Transverse colon (tissue), 4 donors: ENCODE results near the gene CBR1. TPM values are rescaled to one million over a fixed set of nuclear protein-coding genes. Genes with fewer than 3 reads are reported as not detected.
"Not testable (repeated sequence)": the region's sequence is repeated elsewhere in the genome, so short reads cannot be mapped to it uniquely, and the experiment has no call there.

Source experiments
- DNase-seq: peaks from one replicate; pipeline ENCODE4 v3.0.0-alpha.2; 2019
- H3K27ac ChIP-seq, 4 donors: fragments of 200-600 bp; sonication (generic); 2 replicates each; pipeline ENCODE4 v1.5.1; 2016 to 2018; ENCODE audit warnings: inconsistent platforms in 4 of 4
- H3K27me3 ChIP-seq: fragments of 200-600 bp; sonication (generic); 2 replicates; pipeline ENCODE4 v1.5.1; 2017; ENCODE audit warnings: inconsistent platforms
- H3K36me3 ChIP-seq, 4 donors: fragments of 200-600 bp; sonication (generic); 2 replicates each; pipeline ENCODE4 v1.5.1; 2017 to 2019; ENCODE audit warnings: inconsistent platforms in 4 of 4
- H3K4me1 ChIP-seq, 4 donors: fragments of 200-600 bp; sonication (generic); 2 replicates each; pipeline ENCODE4 v1.5.1; 2017 to 2020; ENCODE audit warnings: inconsistent platforms in 4 of 4
- H3K4me3 ChIP-seq, 4 donors: fragments of 200-600 bp; sonication (generic); 1 replicate in 1 of 4; 2 replicates in 3 of 4; pipeline versions ENCODE4 v1.5.1 to v1.6.1; 2017 to 2019; ENCODE audit warnings: inconsistent platforms in 4 of 4
- H3K9me3 ChIP-seq, 2 donors: fragments of 200-600 bp; sonication (generic); 2 replicates each; pipeline ENCODE4 v1.5.1; 2017 to 2019; ENCODE audit warnings: inconsistent platforms in 2 of 2
- EP300 ChIP-seq: sonication (generic); formaldehyde crosslinking; IDR thresholded peaks from one replicate; pipeline ENCODE4 v1.6.1; 2017; ENCODE audit warnings: antibody characterized with exemption, low read depth
- POLR2A ChIP-seq: fragments of 450-650 bp; IDR thresholded peaks from one replicate; pipeline ENCODE4 v1.6.1; 2016; ENCODE audit warnings: antibody characterized with exemption, mild to moderate bottlenecking, moderate library complexity
- POLR2AphosphoS5 ChIP-seq, 3 donors: sonication (generic); formaldehyde crosslinking; IDR thresholded peaks; one replicate each; pipeline ENCODE4 v1.6.1; 2016; ENCODE audit warnings: antibody characterized with exemption in 3 of 3
- WGBS, 2 donors: methylation state at CpG; one replicate each; pipeline ENCODE4 v1.1.5; 2018; ENCODE audit warnings: low coverage in 1 of 2; 5-methylcytosine and 5-hydroxymethylcytosine counted together
- in situ Hi-C, 4 donors: fragments of 200-750 bp; cut with MboI; loops; one replicate each; pipeline versions ENCODE4 v1.15.0 to v1.15.1; 2017; ENCODE audit warnings: low sequenced_read_pairs in 3 of 4, low pct_ligation_motif_present in 1 of 4, low pct_unique_long_range_greater_than_20kb in 1 of 4
- intact Hi-C: fragments of 100-400 bp; cut with DNase I; formaldehyde crosslinking; loops from one replicate; pipeline ENCODE4 v1.15.1; 2023; ENCODE audit warnings: low total_unique reads
- total RNA-seq, 4 donors: library from RNA; depleted of rRNA; stranded (reverse); fragments of >200 nt; gene quantifications; one replicate each; pipeline ENCODE4 v1.1.0, GENCODE V29; 2016
- TF ChIP-seq, protein P1 (sequence below), 5 experiments: fragments of 200-600 bp in 3 of 5; fragments of 450-650 bp in 2 of 5; sonication (generic) in 3 of 5; IDR thresholded peaks; 1 replicate in 2 of 5; 2 replicates in 3 of 5; pipeline ENCODE4 v1.5.1; 2016 to 2017; ENCODE audit warnings: antibody characterized with exemption in 5 of 5, inconsistent platforms in 3 of 5, mild to moderate bottlenecking in 2 of 5, moderate library complexity in 1 of 5

Gene CBR1
- total RNA-seq, 4 donors from 2014 or later, result 277 to 625 (median 324) TPM

DNA sequence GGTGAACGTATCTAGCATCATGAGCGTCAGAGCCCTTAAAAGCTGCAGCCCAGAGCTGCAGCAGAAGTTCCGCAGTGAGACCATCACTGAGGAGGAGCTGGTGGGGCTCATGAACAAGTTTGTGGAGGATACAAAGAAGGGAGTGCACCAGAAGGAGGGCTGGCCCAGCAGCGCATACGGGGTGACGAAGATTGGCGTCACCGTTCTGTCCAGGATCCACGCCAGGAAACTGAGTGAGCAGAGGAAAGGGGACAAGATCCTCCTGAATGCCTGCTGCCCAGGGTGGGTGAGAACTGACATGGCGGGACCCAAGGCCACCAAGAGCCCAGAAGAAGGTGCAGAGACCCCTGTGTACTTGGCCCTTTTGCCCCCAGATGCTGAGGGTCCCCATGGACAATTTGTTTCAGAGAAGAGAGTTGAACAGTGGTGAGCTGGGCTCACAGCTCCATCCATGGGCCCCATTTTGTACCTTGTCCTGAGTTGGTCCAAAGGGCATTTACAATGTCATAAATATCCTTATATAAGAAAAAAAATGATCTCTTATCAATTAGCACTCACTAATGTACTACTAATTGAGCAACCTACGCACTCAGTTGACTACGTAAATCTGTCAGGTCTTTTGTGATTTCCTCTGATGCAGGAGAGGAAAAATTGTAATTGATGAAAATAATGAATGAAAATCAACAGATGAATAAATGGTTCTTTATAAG lies 2.8 kb downstream of the CBR1 start:
- in situ Hi-C loops, result no loop called here
- Histone ChIP-seq H3K4me3 (no peak overlapping the region), H3K27ac (no peak overlapping the region), H3K27me3 (no peaks in the 10 kb centered on the region), H3K36me3 (peaks cover 0 to 16% (median 0%) of the 10 kb centered on the region in 4 donors), H3K4me1 (peaks cover 12 to 71% (median 24%) of the 10 kb centered on the region in 4 donors), H3K9me3 (no peaks in the 10 kb centered on the region)
- TF ChIP-seq POLR2A (no peak), EP300 (no peak)
- intact Hi-C loops, result no loop called here
- 97 to 98% methylated on average over 5 to 12 of the region's 12 CpGs for WGBS, 2 donors
- DNase-seq, result no peak

DNA sequence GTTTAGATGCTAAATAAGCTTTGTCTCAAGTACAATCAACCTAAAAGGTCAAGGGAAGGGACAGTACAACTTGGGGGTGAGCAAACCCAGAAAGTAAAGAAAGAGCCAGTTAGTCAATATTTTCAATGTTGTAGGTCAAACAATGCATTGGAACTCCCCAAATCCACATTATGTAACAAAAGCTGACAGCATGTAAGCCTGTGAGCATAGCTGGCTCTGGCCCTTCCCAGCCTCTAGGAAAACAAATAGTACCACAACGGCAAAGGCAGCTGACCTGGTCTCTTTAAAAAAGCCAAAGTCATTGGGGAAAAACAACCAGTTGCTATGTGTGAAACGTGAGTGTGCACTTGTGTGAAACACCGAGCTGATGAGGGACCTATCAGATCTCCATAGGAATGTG lies 3.4 kb downstream of the CBR1 start:
- in situ Hi-C loops, result no loop called here
- peaks cover 12 to 71% (median 24%) of the 10 kb centered on the region in 4 donors for H3K4me1 ChIP-seq
- no peak for DNase-seq
- intact Hi-C loops, result no loop called here
- TF ChIP-seq, protein P1, sequence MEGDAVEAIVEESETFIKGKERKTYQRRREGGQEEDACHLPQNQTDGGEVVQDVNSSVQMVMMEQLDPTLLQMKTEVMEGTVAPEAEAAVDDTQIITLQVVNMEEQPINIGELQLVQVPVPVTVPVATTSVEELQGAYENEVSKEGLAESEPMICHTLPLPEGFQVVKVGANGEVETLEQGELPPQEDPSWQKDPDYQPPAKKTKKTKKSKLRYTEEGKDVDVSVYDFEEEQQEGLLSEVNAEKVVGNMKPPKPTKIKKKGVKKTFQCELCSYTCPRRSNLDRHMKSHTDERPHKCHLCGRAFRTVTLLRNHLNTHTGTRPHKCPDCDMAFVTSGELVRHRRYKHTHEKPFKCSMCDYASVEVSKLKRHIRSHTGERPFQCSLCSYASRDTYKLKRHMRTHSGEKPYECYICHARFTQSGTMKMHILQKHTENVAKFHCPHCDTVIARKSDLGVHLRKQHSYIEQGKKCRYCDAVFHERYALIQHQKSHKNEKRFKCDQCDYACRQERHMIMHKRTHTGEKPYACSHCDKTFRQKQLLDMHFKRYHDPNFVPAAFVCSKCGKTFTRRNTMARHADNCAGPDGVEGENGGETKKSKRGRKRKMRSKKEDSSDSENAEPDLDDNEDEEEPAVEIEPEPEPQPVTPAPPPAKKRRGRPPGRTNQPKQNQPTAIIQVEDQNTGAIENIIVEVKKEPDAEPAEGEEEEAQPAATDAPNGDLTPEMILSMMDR (IDR thresholded peaks at IDR 0.05), result no peak
- no peak for TF ChIP-seq EP300
- TF ChIP-seq POLR2AphosphoS5 (IDR thresholded peaks at IDR 0.05), result no peak
- no peak for TF ChIP-seq POLR2A
- H3K36me3 ChIP-seq, result peaks cover 0 to 16% (median 0%) of the 10 kb centered on the region in 4 donors
- WGBS, 2 donors, result 46 to 63% methylated on average over 3 of the region's 3 CpGs
- no peaks in the 10 kb centered on the region for H3K27me3 ChIP-seq
- no peak overlapping the region for H3K4me3 ChIP-seq
- no peak overlapping the region for H3K27ac ChIP-seq
- H3K9me3 ChIP-seq, result no peaks in the 10 kb centered on the region

DNA sequence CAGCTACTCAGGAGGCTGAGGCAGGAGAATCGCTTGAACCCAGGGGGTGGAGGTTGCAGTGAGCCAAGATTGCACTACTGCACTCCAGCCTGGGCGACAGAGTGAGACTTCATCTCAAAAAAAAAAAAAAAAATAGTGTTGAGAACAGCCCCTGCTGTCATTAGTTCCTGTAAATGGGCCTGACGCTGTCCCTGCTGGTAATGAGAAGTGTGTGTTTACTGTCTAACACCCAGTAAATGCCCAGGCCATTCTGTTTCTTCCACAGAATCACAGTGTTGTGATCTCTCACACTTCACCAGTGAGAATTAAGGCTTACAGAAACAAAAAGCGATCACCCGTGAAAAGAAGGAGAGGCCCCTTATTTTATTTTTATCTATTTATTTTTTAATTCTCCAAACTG lies 4.1 kb downstream of the CBR1 start:
- in situ Hi-C loops, H3K9me3 ChIP-seq, H3K27me3 ChIP-seq, H3K27ac ChIP-seq, DNase-seq, intact Hi-C loops, H3K4me3 ChIP-seq: not testable (repeated sequence)
- peaks cover 12 to 73% (median 24%) of the 10 kb centered on the region in 4 donors for H3K4me1 ChIP-seq
- WGBS, 2 donors, result 86 to 90% methylated on average over 3 to 5 of the region's 5 CpGs
- H3K36me3 ChIP-seq, result peaks cover 0 to 16% (median 0%) of the 10 kb centered on the region in 4 donors

DNA sequence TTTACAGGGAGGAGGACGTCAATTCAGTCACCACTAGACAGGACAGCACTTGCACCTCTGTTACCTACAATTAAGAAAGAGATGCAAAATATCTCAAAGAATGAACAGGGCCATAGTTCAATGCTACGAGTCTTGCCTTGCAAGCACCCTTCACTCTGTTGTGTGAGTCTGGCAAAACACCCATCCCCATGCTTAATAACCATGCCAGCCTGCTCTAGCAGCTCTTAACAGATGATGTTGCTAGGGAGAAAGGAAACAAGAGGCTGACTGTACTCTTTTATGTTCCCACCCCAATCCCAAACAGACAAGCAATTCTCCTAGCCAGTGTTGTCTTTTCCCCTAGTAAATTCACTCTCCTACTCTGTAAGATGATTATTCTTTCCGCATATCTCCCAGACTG lies 5.3 kb downstream of the CBR1 start:
- Histone ChIP-seq H3K27me3 (no peaks in the 10 kb centered on the region), H3K4me1 (peaks cover 12 to 71% (median 18%) of the 10 kb centered on the region in 4 donors), H3K27ac (peak overlapping the region in 1 of 4 donors; percentile 1), H3K4me3 (no peak overlapping the region), H3K36me3 (peaks cover 0 to 16% (median 0%) of the 10 kb centered on the region in 4 donors), H3K9me3 (no peaks in the 10 kb centered on the region)
- DNase-seq, result no peak
- TF ChIP-seq POLR2A (no peak), EP300 (no peak), POLR2AphosphoS5 (IDR thresholded peaks at IDR 0.05) (no peak)
- TF ChIP-seq, protein P1 (IDR thresholded peaks at IDR 0.05), result no peak
- intact Hi-C loops (no loop called here), in situ Hi-C loops (no loop called here)
- WGBS, 2 donors, result 50 to 54% methylated on average over 2 to 3 of the region's 3 CpGs

DNA sequence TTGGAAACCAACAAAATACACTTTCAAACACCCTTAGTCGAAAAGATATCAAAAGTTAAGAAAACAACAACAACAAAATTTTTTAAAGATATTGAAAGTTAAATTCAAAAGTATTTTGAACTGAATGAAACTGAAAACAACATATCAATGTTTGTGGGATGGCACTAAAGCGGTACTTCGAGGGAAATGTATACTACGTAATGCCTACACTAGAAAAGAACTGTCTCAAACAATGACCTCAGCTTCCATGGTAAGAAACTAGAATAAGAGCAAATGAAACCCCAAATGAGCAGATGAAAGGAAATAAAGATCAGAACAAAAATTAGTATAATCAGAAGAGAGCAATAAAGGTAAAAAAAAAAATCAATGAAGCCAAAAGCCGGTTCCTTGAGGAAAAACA lies 6.1 kb downstream of the CBR1 start:
- TF ChIP-seq POLR2A (no peak), POLR2AphosphoS5 (IDR thresholded peaks at IDR 0.05) (no peak), EP300 (no peak)
- TF ChIP-seq, protein P1 (IDR thresholded peaks at IDR 0.05), result no peak
- WGBS, 2 donors, result 79 to 94% methylated on average over 5 of the region's 5 CpGs
- in situ Hi-C loops, result no loop called here
- no peak for DNase-seq
- Histone ChIP-seq H3K27ac (no peak overlapping the region), H3K4me3 (no peak overlapping the region), H3K36me3 (peaks cover 0 to 16% (median 0%) of the 10 kb centered on the region in 4 donors), H3K9me3 (no peaks in the 10 kb centered on the region), H3K4me1 (peaks cover 7 to 63% (median 13%) of the 10 kb centered on the region in 4 donors), H3K27me3 (no peaks in the 10 kb centered on the region)
- intact Hi-C loops, result no loop called here
